ENCODE data around the gene SPATA46. TPM values are rescaled to one million over a fixed set of nuclear protein-coding genes. Genes with fewer than 3 reads are reported as not detected.

SPATA46 gene
- total and polyA plus RNA-seq, 9 of the 15 experiments (the other 6 are each of a cell fraction or from before 2014, with no cell fraction given) = 0.04 to 0.11 TPM; not detected in 7

- in situ Hi-C loops (cut with MboI) = no loop called here
- no peaks in the 10 kb centered on the region for H3K9me1 ChIP-seq (ENCODE audit: control insufficient read depth, insufficient read depth, low read length)
- intact Hi-C loops (cut with micrococcal nuclease) = no loop called here
- peak within 1 kb of the TSS; percentile 68 for H3K4me2 ChIP-seq (ENCODE audit: insufficient read depth, low read length)
- BruUV-seq (replicated peaks) = no TSS peak
- peak; percentile 63 for FAIRE-seq
- no peak within 1 kb of the TSS for H3K4me3 ChIP-seq
- peak within 1 kb of the TSS; percentile 89 for H2AFZ ChIP-seq (ENCODE audit: low read depth, low read length)
- peak in 2 of 4 experiments; percentile 68 to 73 for DNase-seq (ENCODE audit: extremely low read depth in 1 of 4, low spot score in 3 of 4)
- ATAC-seq = peak; percentile 76
- no peaks in the 10 kb centered on the region for H3K79me2 ChIP-seq (ENCODE audit: control insufficient read depth, insufficient read depth, low read length)
- WGBS (ENCODE audit: insufficient coverage, low coverage, missing lambda C conversion rate) = 25% methylated on average over 3 of the region's 3 CpGs
- H3K27ac ChIP-seq (ENCODE audit: extremely low read depth, low read depth, low read length) = peak within 1 kb of the TSS; percentile 8; the same call in 1 of the 3 replicates
- H3K9ac ChIP-seq (ENCODE audit: insufficient read depth in 1 of 2, low read depth in 2 of 2, low read length in 2 of 2) = peak within 1 kb of the TSS in 1 of 2 experiments; percentile 3; a peak in 2 of 4 replicates
- no peaks in the 10 kb centered on the region for H3K27me3 ChIP-seq (ENCODE audit: control insufficient read depth in 2 of 2, insufficient read depth in 2 of 2, low read length in 2 of 2)
- POLR2A ChIA-PET = no interaction called here
- H4K20me1 ChIP-seq (replicated peaks; ENCODE audit: control insufficient read depth, insufficient read depth, low read length) = no peaks in the 10 kb centered on the region
- H3K36me3 ChIP-seq (ENCODE audit: control insufficient read depth, insufficient read depth, low read length) = no peaks in the 10 kb centered on the region
- peaks cover 0 to 35% of the 10 kb centered on the region in 2 experiments; a peak in 3 of 5 replicates for H3K4me1 ChIP-seq (replicated peaks in 1 of 2; ENCODE audit: control insufficient read depth in 2 of 2, insufficient read depth in 2 of 2, low read length in 2 of 2)
- CTCF ChIA-PET (ENCODE audit: low intra/inter-chr PET ratio) = no interaction called here
- H3K9me3 ChIP-seq (replicated peaks; ENCODE audit: control insufficient read depth, insufficient read depth, low read depth, low read length) = no peaks in the 10 kb centered on the region
- no peak for TF ChIP-seq HBP1 (CRISPR knock-in tag; IDR thresholded peaks at IDR 0.05)
- no peak for TF ChIP-seq BCOR (IDR thresholded peaks at IDR 0.05)
- TF ChIP-seq ZNF436 (CRISPR knock-in tag; IDR thresholded peaks at IDR 0.05) = no peak
- TF ChIP-seq HDAC3 (IDR thresholded peaks at IDR 0.05; ENCODE audit: borderline replicate concordance, partially characterized antibody) = no peak
- TF ChIP-seq THRB (CRISPR knock-in tag; conservative IDR thresholded peaks at IDR 0.05) = no peak
- TF ChIP-seq U2AF1 (optimal IDR thresholded peaks at IDR 0.05; ENCODE audit: low read depth, low read length) = no peak
- TF ChIP-seq SMAD3 (CRISPR knock-in tag; conservative IDR thresholded peaks at IDR 0.05) = no peak
- no peak for TF ChIP-seq SP1 (CRISPR knock-in tag; IDR thresholded peaks at IDR 0.05)
- TF ChIP-seq RBM22 (IDR thresholded peaks at IDR 0.05; ENCODE audit: low read depth, low read length, poor library complexity, severe bottlenecking) = no peak
- TF ChIP-seq BMI1 (IDR thresholded peaks at IDR 0.05; ENCODE audit: low read length) = no peak
- TF ChIP-seq SNIP1 (IDR thresholded peaks at IDR 0.05; ENCODE audit: low read depth) = no peak
- no peak for TF ChIP-seq IFI16 (CRISPR knock-in tag; IDR thresholded peaks at IDR 0.05)
- TF ChIP-seq NONO (IDR thresholded peaks at IDR 0.05; ENCODE audit: low read depth in 2 of 2, low read length in 1 of 2) = no peak
- TF ChIP-seq IRF9 (tag; IDR thresholded peaks at IDR 0.05) = no peak
- TF ChIP-seq STAT5A (IDR thresholded peaks at IDR 0.05; ENCODE audit: borderline replicate concordance, low read length) = no peak
- 0 out of 2 replicates have a peak, but pooled peaks have one; percentile 22 for TF ChIP-seq ZNF24 (IDR thresholded peaks at IDR 0.05)
- no peak for TF ChIP-seq HOMEZ (CRISPR knock-in tag; IDR thresholded peaks at IDR 0.05)
Measured at GRCh38 chr1:162412002-162412401, 35.3 kb upstream of the SPATA46 start, which contains the start of gene SH2D1B. TSS of gene SH2D1B (minus strand) at chr1:162412136. CDS start at chr1:162412016, 120 bp downstream.
